H1 (cell line): ENCODE data around the gene PIBF1. TPM values are rescaled to one million over a fixed set of nuclear protein-coding genes. Genes with fewer than 3 reads are reported as not detected.

ENCODE experiments used
- CTCF ChIA-PET: fragments of 300-600 bp; sonication (Branson Sonifier 250); formaldehyde crosslinking; loops from one replicate; lab custom pipeline; 2021; ENCODE audit not compliant: partially characterized antibody; lab: Charles Lee
- POLR2A ChIA-PET: fragments of 300-600 bp; sonication (Branson Sonifier 250); formaldehyde crosslinking; loops from one replicate; lab custom pipeline; 2021; ENCODE audit warnings: inconsistent platforms; ENCODE audit not compliant: partially characterized antibody; lab: Charles Lee
- DNase-seq, 2 experiments: peaks; one replicate each; pipeline versions ENCODE4 v3.0.0 to v3.0.0-alpha.2; 2010 to 2022; ENCODE audit warnings: low spot score in 2 of 2, low read depth in 1 of 2, mixed read lengths in 1 of 2
- FAIRE-seq: peaks from 2 replicates; lab custom pipeline; 2011; peaks lifted over from hg19 to GRCh38; lab: Jason Lieb, UNC
- H2AFZ ChIP-seq: 2 replicates; pipeline ENCODE4 v1.8.1; 2012; ENCODE audit warnings: low read length, inconsistent platforms
- H2AK5ac ChIP-seq: 2 replicates; pipeline ENCODE4 v1.6.1; 2013; ENCODE audit warnings: low read depth, low read length
- H2BK120ac ChIP-seq: replicated peaks from 2 replicates; pipeline ENCODE3; 2013; ENCODE audit warnings: low read depth, low read length, inconsistent platforms
- H2BK12ac ChIP-seq: 2 replicates; pipeline ENCODE4 v1.6.1; 2013; ENCODE audit warnings: low read depth, low read length
- H2BK15ac ChIP-seq: 2 replicates; pipeline ENCODE4 v1.6.1; 2013; ENCODE audit warnings: low read length
- H2BK20ac ChIP-seq: 2 replicates; pipeline ENCODE4 v1.6.1; 2013; ENCODE audit warnings: low read length
- H2BK5ac ChIP-seq: 2 replicates; pipeline ENCODE4 v1.6.1; 2013; ENCODE audit warnings: low read depth, low read length
- H3K14ac ChIP-seq: 2 replicates; pipeline ENCODE4 v1.6.1; 2013; ENCODE audit warnings: inconsistent platforms; ENCODE audit not compliant: insufficient read length
- H3K18ac ChIP-seq: 2 replicates; pipeline ENCODE4 v1.6.1; 2013; ENCODE audit warnings: low read length; ENCODE audit errors: extremely low read depth
- H3K23ac ChIP-seq: 2 replicates; pipeline ENCODE4 v1.6.1; 2013; ENCODE audit warnings: inconsistent platforms; ENCODE audit not compliant: insufficient read length
- H3K23me2 ChIP-seq: 2 replicates; pipeline ENCODE4 v1.6.1; 2013; ENCODE audit warnings: low read depth, low read length
- H3K27ac ChIP-seq: 2 replicates; pipeline ENCODE4 v1.6.1; 2011; ENCODE audit warnings: low read depth, low read length, inconsistent platforms
- H3K27me3 ChIP-seq, 4 experiments: replicated peaks in 1 of 4; 1 replicate in 1 of 4; 2 replicates in 3 of 4; pipeline versions ENCODE4 v1.6.1 to v1.8.1; 2011 to 2013; ENCODE audit warnings: low read length in 3 of 4, mild to moderate bottlenecking in 3 of 4, inconsistent platforms in 2 of 4, mixed read lengths in 2 of 4, moderate library complexity in 1 of 4; ENCODE audit not compliant: control insufficient read depth in 3 of 4, insufficient read depth in 3 of 4; ENCODE audit errors: extremely low read depth in 1 of 4
- H3K36me3 ChIP-seq, 4 experiments: 2 replicates each; pipeline versions ENCODE4 v1.6.1 to v1.8.1; 2011 to 2013; ENCODE audit warnings: mild to moderate bottlenecking in 4 of 4, low read length in 3 of 4, moderate library complexity in 2 of 4, control low read depth in 1 of 4, inconsistent platforms in 1 of 4; ENCODE audit not compliant: insufficient read depth in 4 of 4, control insufficient read depth in 2 of 4
- H3K4ac ChIP-seq: replicated peaks from 2 replicates; pipeline ENCODE3; 2013; ENCODE audit warnings: low read length, low read depth, mixed read lengths, inconsistent platforms; ENCODE audit not compliant: insufficient read length
- H3K4me1 ChIP-seq, 4 experiments: replicated peaks in 1 of 4; 1 replicate in 1 of 4; 2 replicates in 3 of 4; pipeline versions ENCODE4 v1.6.1 to v1.8.1; 2011 to 2013; ENCODE audit warnings: low read length in 3 of 4, inconsistent platforms in 2 of 4, mixed read lengths in 1 of 4; ENCODE audit not compliant: insufficient read depth in 4 of 4, control insufficient read depth in 3 of 4
- H3K4me2 ChIP-seq, 2 experiments: 2 replicates each; pipeline versions ENCODE4 v1.6.1 to v1.8.1; 2011 to 2013; ENCODE audit warnings: low read depth in 2 of 2, low read length in 2 of 2, control low read depth in 1 of 2, inconsistent platforms in 1 of 2, mild to moderate bottlenecking in 1 of 2; ENCODE audit not compliant: insufficient read depth in 1 of 2
- H3K4me3 ChIP-seq, 4 experiments: fragments of 200-600, 300-600 bp in 1 of 4; sonication (generic), shearing (Covaris generic), sonication (Bioruptor Twin) in 1 of 4; 2 replicates each; pipeline versions ENCODE4 v1.5.1 to v1.8.1; 2011 to 2016; ENCODE audit warnings: low read length in 4 of 4, low read depth in 3 of 4, control low read depth in 2 of 4, inconsistent platforms in 2 of 4, mild to moderate bottlenecking in 2 of 4, mixed read lengths in 1 of 4, moderate library complexity in 1 of 4; ENCODE audit not compliant: insufficient read depth in 2 of 4; ENCODE audit errors: extremely low read depth in 1 of 4
- H3K56ac ChIP-seq: replicated peaks from 2 replicates; pipeline ENCODE3; 2013; ENCODE audit warnings: low read depth, mild to moderate bottlenecking, mixed read lengths, low read length, inconsistent platforms; ENCODE audit not compliant: insufficient read length
- H3K79me1 ChIP-seq: 2 replicates; pipeline ENCODE4 v1.6.1; 2013; ENCODE audit warnings: low read depth, low read length, control low read depth
- H3K79me2 ChIP-seq, 2 experiments: 2 replicates each; pipeline versions ENCODE4 v1.6.1 to v1.8.1; 2012 to 2013; ENCODE audit warnings: low read length in 2 of 2, mild to moderate bottlenecking in 2 of 2, inconsistent platforms in 1 of 2; ENCODE audit not compliant: insufficient read depth in 2 of 2, control insufficient read depth in 1 of 2
- H3K9ac ChIP-seq, 4 experiments: replicated peaks in 1 of 4; 1 replicate in 1 of 4; 2 replicates in 3 of 4; pipeline versions ENCODE4 v1.6.1 to v1.8.1; 2011 to 2013; ENCODE audit warnings: low read depth in 3 of 4, low read length in 3 of 4, control low read depth in 2 of 4, mild to moderate bottlenecking in 2 of 4, moderate library complexity in 2 of 4, inconsistent platforms in 1 of 4; ENCODE audit errors: extremely low read depth in 1 of 4
- H3K9me3 ChIP-seq, 2 experiments: 2 replicates each; pipeline versions ENCODE4 v1.6.1 to v1.8.1; 2012 to 2013; ENCODE audit warnings: mild to moderate bottlenecking in 2 of 2, moderate library complexity in 2 of 2, control low read depth in 1 of 2, inconsistent platforms in 1 of 2, low read depth in 1 of 2, low read length in 1 of 2, mixed read lengths in 1 of 2; ENCODE audit not compliant: insufficient read depth in 2 of 2
- H4K20me1 ChIP-seq, 2 experiments: replicated peaks in 1 of 2; 2 replicates each; pipeline versions ENCODE3 to v1.8.1; 2011 to 2013; ENCODE audit warnings: inconsistent platforms in 2 of 2, low read length in 2 of 2, mild to moderate bottlenecking in 1 of 2; ENCODE audit not compliant: insufficient read depth in 2 of 2, control insufficient read depth in 1 of 2
- H4K5ac ChIP-seq: 2 replicates; pipeline ENCODE4 v1.6.1; 2013; ENCODE audit warnings: low read length, low read depth, mixed read lengths, inconsistent platforms; ENCODE audit not compliant: insufficient read length
- H4K8ac ChIP-seq: 2 replicates; pipeline ENCODE4 v1.8.0; 2013; ENCODE audit warnings: mild to moderate bottlenecking, moderate library complexity, low read length, inconsistent platforms; ENCODE audit not compliant: insufficient read depth; ENCODE audit errors: extremely low read depth
- H4K91ac ChIP-seq: replicated peaks from 2 replicates; pipeline ENCODE3; 2013; ENCODE audit warnings: low read length, mixed read lengths, inconsistent platforms; ENCODE audit not compliant: insufficient read length
- CBX5 ChIP-seq: fragments of 300-800, 300-1000 bp; sonication (generic); IDR thresholded peaks from 2 replicates; pipeline ENCODE4 v1.7.1; 2016; ENCODE audit warnings: antibody characterized with exemption, low read length, low read depth
- RFX5 ChIP-seq: IDR thresholded peaks from 2 replicates; pipeline ENCODE4 v1.6.1; 2011; ENCODE audit warnings: low read depth, low read length, improper control_type of control experiment, borderline replicate concordance
- SRF ChIP-seq: IDR thresholded peaks from 2 replicates; pipeline ENCODE4 v1.6.1; 2011; ENCODE audit warnings: mild to moderate bottlenecking, low read depth, low read length, moderate library complexity
- TEAD4 ChIP-seq: IDR thresholded peaks from 2 replicates; pipeline ENCODE4 v1.6.1; 2012; ENCODE audit warnings: low read depth, low read length, inconsistent platforms, mixed read lengths
- WGBS, 2 experiments: shearing (Covaris generic) in 1 of 2; methylation state at CpG; one replicate each; pipeline versions ENCODE4 v1.1.6 to v1.1.7; 2013 to 2015; ENCODE audit warnings: low lambda C conversion rate in 2 of 2, mixed read lengths in 2 of 2, inconsistent platforms in 1 of 2, low coverage in 1 of 2, missing lambda C conversion rate in 1 of 2; ENCODE audit not compliant: insufficient replicate concordance in 2 of 2, insufficient coverage in 1 of 2, insufficient read length in 1 of 2; ENCODE audit errors: extremely low coverage in 1 of 2, missing lambda C conversion rate in 1 of 2; 5-methylcytosine and 5-hydroxymethylcytosine counted together
- polyA plus RNA-seq, 7 experiments: library from polyadenylated mRNA; depleted of rRNA in 3 of 7; stranded (reverse) in 5 of 7; unstranded in 2 of 7; fragments of >200 nt in 5 of 7; fragments of 200-250 nt in 2 of 7; gene quantifications; 1 replicate in 5 of 7; 2 replicates in 1 of 7; 4 replicates in 1 of 7; pipeline versions ENCODE4 v1.2.1 to v1.2.3, GENCODE V29; 2011 to 2013; ENCODE audit warnings: missing spikeins in 2 of 7, mixed read lengths in 2 of 7
- total RNA-seq: library from RNA; stranded (reverse); fragmentation: NEBNext Ultra II Directional; extraction: Animal tissue kit (Norgen Biotek cat#: 25700); gene quantifications from 2 replicates; pipeline ENCODE4 v1.2.1, GENCODE V29; 2021

The PIBF1 gene
- total and polyA plus RNA-seq, 2 of the 8 experiments (the other 6 are each of a cell fraction or from before 2014, with no cell fraction given): 1.1 to 13.2 TPM

DNA sequence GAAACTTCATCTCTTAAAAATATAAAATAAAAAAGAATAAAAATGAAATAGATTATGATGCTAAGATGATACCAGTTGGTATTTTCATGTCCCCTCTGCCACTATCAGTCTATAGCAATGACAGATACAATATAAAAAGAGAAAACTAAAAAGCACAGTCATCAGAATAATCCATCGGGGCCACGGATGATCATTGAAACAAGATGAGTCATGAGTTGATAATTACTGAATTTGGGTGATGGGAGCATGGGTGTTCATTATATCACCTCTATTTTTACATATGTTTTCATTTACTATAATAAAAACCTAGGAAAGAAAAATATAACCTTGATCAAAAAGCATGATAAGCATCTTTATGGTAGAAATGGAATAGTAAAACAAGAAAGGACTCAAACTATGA lies 41.1 kb downstream of the PIBF1 start:
- Histone ChIP-seq H2AK5ac (no peak overlapping the region), H3K27ac (no peak overlapping the region), H3K23me2 (no peaks in the 10 kb centered on the region), H3K36me3 (no peaks in the 10 kb centered on the region; a peak in 2 of 8 replicates), H4K20me1 (no peaks in the 10 kb centered on the region), H3K23ac (no peak overlapping the region), H2BK5ac (no peak overlapping the region), H3K9ac (no peak overlapping the region), H3K4me3 (no peak overlapping the region), H4K8ac (no peak overlapping the region), H2BK20ac (no peak overlapping the region), H4K5ac (no peak overlapping the region), H3K27me3 (no peaks in the 10 kb centered on the region), H3K4me1 (peaks cover 0 to 2% (median 0%) of the 10 kb centered on the region in 4 experiments; a peak in 1 of 7 replicates), H3K79me2 (no peaks in the 10 kb centered on the region), H3K4ac (no peak overlapping the region), H3K14ac (no peak overlapping the region), H3K56ac (no peak overlapping the region), H4K91ac (no peak overlapping the region), H2AFZ (no peak overlapping the region), H3K4me2 (no peak overlapping the region), H2BK12ac (no peak overlapping the region), H2BK15ac (no peak overlapping the region), H2BK120ac (no peak overlapping the region), H3K18ac (no peak overlapping the region), H3K9me3 (no peaks in the 10 kb centered on the region), H3K79me1 (no peaks in the 10 kb centered on the region)
- POLR2A ChIA-PET: no interaction called here
- FAIRE-seq (no peak), DNase-seq (no peak)
- TF ChIP-seq RFX5: no peak
- no peak for TF ChIP-seq SRF
- no peak for TF ChIP-seq CBX5
- no peak for TF ChIP-seq TEAD4
- CTCF ChIA-PET: no interaction called here
- 93% methylated on average over 2 of the region's 2 CpGs; no CpG with 5 or more reads in 1 of the 2 experiments for WGBS, 2 experiments
